AG04450 (cell line): ENCODE results near the gene GLIS1. TPM values are rescaled to one million over a fixed set of nuclear protein-coding genes. Genes with fewer than 3 reads are reported as not detected.

Source experiments
- CTCF ChIA-PET: fragments of 300-600, 350-600 bp; formaldehyde crosslinking; extraction: SDS; loops from one replicate; lab custom pipeline; 2022; ENCODE audit warnings: antibody characterized with exemption, inconsistent platforms; lab: Charles Lee
- POLR2A ChIA-PET: fragments of 350-600 bp; formaldehyde crosslinking; extraction: SDS; loops from one replicate; lab custom pipeline; 2021; ENCODE audit warnings: antibody characterized with exemption, inconsistent platforms; lab: Yijun Ruan, JAX
- DNase-seq: peaks from one replicate; pipeline ENCODE4 v3.0.0-alpha.2; 2011; ENCODE audit warnings: low read depth, low spot score
- H3K27ac ChIP-seq: one replicate; pipeline ENCODE4 v1.5.1; 2012; ENCODE audit warnings: low read depth, low read length, control low read depth
- H3K27me3 ChIP-seq: one replicate; pipeline ENCODE4 v1.6.0; 2012; ENCODE audit warnings: low read length; ENCODE audit not compliant: control insufficient read depth, insufficient read depth
- H3K4me3 ChIP-seq: 2 replicates; pipeline ENCODE4 v1.5.1; 2011; ENCODE audit warnings: mild to moderate bottlenecking, low read depth, low read length, control low read depth
- H3K9me3 ChIP-seq: 2 replicates; pipeline ENCODE4 v1.5.1; 2012; ENCODE audit warnings: low read length; ENCODE audit not compliant: control insufficient read depth, insufficient read depth
- CTCF ChIP-seq: IDR thresholded peaks from 2 replicates; pipeline ENCODE4 v1.5.1; 2011; ENCODE audit warnings: low read depth, low read length, control low read depth, inconsistent platforms
- polyA plus RNA-seq: library from polyadenylated mRNA; depleted of rRNA; stranded (reverse); fragments of >200 nt; gene quantifications from 2 replicates; pipeline ENCODE4 v1.2.3, GENCODE V29; 2011

GLIS1 gene
- polyA plus RNA-seq, 1 experiment, result 0.77 TPM

- Histone ChIP-seq H3K27me3 (peaks cover 4% of the 10 kb centered on the region), H3K9me3 (no peaks in the 10 kb centered on the region; the same call in 1 of the 2 replicates), H3K27ac (no peak overlapping the region), H3K4me3 (no peak overlapping the region)
- ChIA-PET POLR2A (no interaction called here), CTCF (interaction anchor here (1.4 kb wide), 1 partner anchor 8 kb away, joined by 3 read pairs; no protein-coding TSS in a partner anchor)
- DNase-seq, result no peak
- TF ChIP-seq CTCF, result no peak
These were observed 268.4 kb downstream of the GLIS1 start for GRCh38 chr1:53470584-53470983.

- H3K27me3 ChIP-seq, result peaks cover 4% of the 10 kb centered on the region
- POLR2A ChIA-PET, result no interaction called here
- CTCF ChIA-PET, result interaction anchor here (1.2 to 1.9 kb wide), 3 partner anchors 14 to 192 kb away, joined by 3 to 4 read pairs (median 3); no protein-coding TSS in a partner anchor
- TF ChIP-seq CTCF, result peak; percentile 68
- H3K4me3 ChIP-seq, result no peak overlapping the region
- no peak overlapping the region for H3K27ac ChIP-seq
- DNase-seq, result peak; percentile 27
- no peaks in the 10 kb centered on the region; the same call in 1 of the 2 replicates for H3K9me3 ChIP-seq
These were observed 268.8 kb downstream of the GLIS1 start for GRCh38 chr1:53470155-53470554.

- no peak overlapping the region for H3K27ac ChIP-seq
- no peaks in the 10 kb centered on the region for H3K27me3 ChIP-seq
- ChIA-PET POLR2A (no interaction called here), CTCF (interaction anchor here (0.8 to 1.9 kb wide), 6 partner anchors 13 to 191 kb away, joined by 3 to 4 read pairs (median 4); no protein-coding TSS in a partner anchor)
- no peak overlapping the region for H3K4me3 ChIP-seq
- no peak for TF ChIP-seq CTCF
- H3K9me3 ChIP-seq, result no peaks in the 10 kb centered on the region; the same call in 1 of the 2 replicates
- DNase-seq, result no peak
These were observed 269.6 kb downstream of the GLIS1 start for GRCh38 chr1:53469373-53469772.

GRCh38 chr1:53468374-53468773 lies 270.6 kb downstream of the GLIS1 start:
- ChIA-PET CTCF (interaction anchor here (1.9 kb wide), 1 partner anchor 12 kb away, joined by 4 read pairs; no protein-coding TSS in a partner anchor), POLR2A (no interaction called here)
- H3K4me3 ChIP-seq, result no peak overlapping the region
- peaks cover 5% of the 10 kb centered on the region for H3K27me3 ChIP-seq
- DNase-seq, result no peak
- no peak overlapping the region for H3K27ac ChIP-seq
- TF ChIP-seq CTCF, result no peak
- H3K9me3 ChIP-seq, result no peaks in the 10 kb centered on the region; the same call in 1 of the 2 replicates

GRCh38 chr1:53467391-53467790 lies 271.6 kb downstream of the GLIS1 start:
- H3K4me3 ChIP-seq, result no peak overlapping the region
- no peaks in the 10 kb centered on the region; the same call in 1 of the 2 replicates for H3K9me3 ChIP-seq
- POLR2A ChIA-PET, result no interaction called here
- no peak for DNase-seq
- CTCF ChIA-PET, result no interaction called here
- H3K27ac ChIP-seq, result no peak overlapping the region
- H3K27me3 ChIP-seq, result peaks cover 5% of the 10 kb centered on the region
- no peak for TF ChIP-seq CTCF
